T1000 (cell line): ENCODE measurements around the gene ASCL2.

Experiments
- DNase-seq: peaks from one replicate; lab custom pipeline; 2025; ENCODE audit warnings: mixed read lengths; lab: John Stamatoyannopoulos, UW

ASCL2 gene

GRCh38 chr11:2270322-2271076 is at the start of gene ASCL2:
ASCL2 (minus strand) TSS chr11:2270588; CDS start chr11:2270332, 256 bp downstream.
- no peak for DNase-seq

GRCh38 chr11:2319791-2320472 is 49.5 kb upstream of the ASCL2 start:
- no peak for DNase-seq

GRCh38 chr11:2318707-2319106 is 48.3 kb upstream of the ASCL2 start:
- DNase-seq: no peak

GRCh38 chr11:2318123-2318522 is 47.7 kb upstream of the ASCL2 start:
- no peak for DNase-seq

GRCh38 chr11:2317354-2318050 is 47.1 kb upstream of the ASCL2 start:
- DNase-seq: no peak

- no peak for DNase-seq
Observed at GRCh38 chr11:2316963-2317244, 46.5 kb upstream of the ASCL2 start.

GRCh38 chr11:2316169-2316962 is 46.0 kb upstream of the ASCL2 start:
- no peak for DNase-seq

GRCh38 chr11:2315395-2316168 is 45.2 kb upstream of the ASCL2 start:
- DNase-seq: no peak

- no peak for DNase-seq
Observed at GRCh38 chr11:2314525-2315394, 44.4 kb upstream of the ASCL2 start.

GRCh38 chr11:2314136-2314524 is 43.7 kb upstream of the ASCL2 start:
- DNase-seq: no peak

GRCh38 chr11:2313051-2313951 is 42.9 kb upstream of the ASCL2 start:
- no peak for DNase-seq

GRCh38 chr11:2312232-2313042 is 42.0 kb upstream of the ASCL2 start:
- no peak for DNase-seq

- DNase-seq: no peak
Observed at GRCh38 chr11:2311353-2312133, 41.2 kb upstream of the ASCL2 start.

- DNase-seq: no peak
Observed at GRCh38 chr11:2310786-2311352, 40.5 kb upstream of the ASCL2 start.

- no peak for DNase-seq
Observed at GRCh38 chr11:2310073-2310785, 39.8 kb upstream of the ASCL2 start.

- no peak for DNase-seq
Observed at GRCh38 chr11:2309251-2310072, 39.1 kb upstream of the ASCL2 start.
